ENCODE results near the gene OR6B3. TPM values are rescaled to one million over a fixed set of nuclear protein-coding genes. Genes with fewer than 3 reads are reported as not detected.

OR6B3 gene
- total RNA-seq, 1 donor from 2014 or later: not detected

Other genes starting within 250 kb of the OR6B3 start
- 91.3 and 97.3 TPM in 2 replicates for gene NDUFA10, start 28.2 kb downstream of the OR6B3 start, total RNA-seq
- gene OR6B2, start 23.1 kb downstream of the OR6B3 start, total RNA-seq: not detected in 2 replicates
- gene COPS9, start 82.8 kb upstream of the OR6B3 start, total RNA-seq: 111 and 112 TPM in 2 replicates
- not detected in 2 replicates for gene OTOS, start 87.1 kb upstream of the OR6B3 start, total RNA-seq